Measurements from ENCODE around the gene GAL3ST2. TPM values are rescaled to one million over a fixed set of nuclear protein-coding genes. Genes with fewer than 3 reads are reported as not detected.

The GAL3ST2 gene
- total RNA-seq, 4 donors from 2014 or later = 0.80 to 3.3 TPM; not detected in 2

- H3K27ac ChIP-seq = no peak overlapping the region
- DNase-seq = peak in 1 of 3 donors; percentile 37
- no peaks in the 10 kb centered on the region for H3K9me3 ChIP-seq
- no peaks in the 10 kb centered on the region for H3K4me1 ChIP-seq
- TF ChIP-seq CTCF (IDR thresholded peaks at IDR 0.05) (no peak), POLR2A (IDR thresholded peaks at IDR 0.05) (no peak)
- H3K36me3 ChIP-seq = peaks cover 0 to 36% (median 0%) of the 10 kb centered on the region in 3 donors
- no peak overlapping the region for H3K4me3 ChIP-seq
- no peaks in the 10 kb centered on the region for H3K27me3 ChIP-seq
Observed at GRCh38 chr2:241760301-241760771, 16.3 kb upstream of the GAL3ST2 start.

GRCh38 chr2:241762321-241762932 lies 14.2 kb upstream of the GAL3ST2 start:
- TF ChIP-seq CTCF (IDR thresholded peaks at IDR 0.05) (no peak), POLR2A (IDR thresholded peaks at IDR 0.05) (no peak)
- H3K9me3 ChIP-seq = no peaks in the 10 kb centered on the region
- peak overlapping the region in 3 of 4 donors; percentile 44 to 58 (median 54) for H3K27ac ChIP-seq
- no peak overlapping the region for H3K4me3 ChIP-seq
- H3K36me3 ChIP-seq = peaks cover 0 to 16% (median 0%) of the 10 kb centered on the region in 3 donors
- H3K27me3 ChIP-seq = no peaks in the 10 kb centered on the region
- H3K4me1 ChIP-seq = no peaks in the 10 kb centered on the region
- peak in 1 of 3 donors; percentile 53 for DNase-seq

GRCh38 chr2:241762933-241763369 lies 13.7 kb upstream of the GAL3ST2 start:
- no peaks in the 10 kb centered on the region for H3K9me3 ChIP-seq
- H3K27me3 ChIP-seq = no peaks in the 10 kb centered on the region
- DNase-seq = peak; percentile 41 to 78 (median 54)
- H3K4me1 ChIP-seq = no peaks in the 10 kb centered on the region
- H3K4me3 ChIP-seq = peak overlapping the region in 1 of 4 donors; percentile 27
- H3K27ac ChIP-seq = peak overlapping the region in 3 of 4 donors; percentile 44 to 58 (median 54)
- H3K36me3 ChIP-seq = peaks cover 0 to 16% (median 0%) of the 10 kb centered on the region in 3 donors
- no peak for TF ChIP-seq POLR2A (IDR thresholded peaks at IDR 0.05)
- no peak for TF ChIP-seq CTCF (IDR thresholded peaks at IDR 0.05)

GRCh38 chr2:241763551-241764274 lies 12.9 kb upstream of the GAL3ST2 start:
- no peaks in the 10 kb centered on the region for H3K9me3 ChIP-seq
- H3K4me3 ChIP-seq = no peak overlapping the region
- no peaks in the 10 kb centered on the region for H3K4me1 ChIP-seq
- H3K36me3 ChIP-seq = peaks cover 0 to 16% (median 0%) of the 10 kb centered on the region in 3 donors
- H3K27me3 ChIP-seq = no peaks in the 10 kb centered on the region
- peak overlapping the region in 2 of 4 donors; percentile 25 to 44 for H3K27ac ChIP-seq
- no peak for TF ChIP-seq CTCF (IDR thresholded peaks at IDR 0.05)
- no peak for TF ChIP-seq POLR2A (IDR thresholded peaks at IDR 0.05)
- DNase-seq = peak in 1 of 3 donors; percentile 36

GRCh38 chr2:241764275-241765241 lies 12.1 kb upstream of the GAL3ST2 start:
- H3K27ac ChIP-seq = no peak overlapping the region
- no peaks in the 10 kb centered on the region for H3K27me3 ChIP-seq
- DNase-seq = peak in 2 of 3 donors; percentile 39 to 44
- no peaks in the 10 kb centered on the region for H3K9me3 ChIP-seq
- TF ChIP-seq CTCF (IDR thresholded peaks at IDR 0.05) (no peak), POLR2A (IDR thresholded peaks at IDR 0.05) (no peak)
- H3K4me1 ChIP-seq = no peaks in the 10 kb centered on the region
- peaks cover 0 to 14% (median 0%) of the 10 kb centered on the region in 3 donors for H3K36me3 ChIP-seq
- H3K4me3 ChIP-seq = no peak overlapping the region

All from Peyer's patch (tissue), 4 donors.